GM23338 (cell line): ENCODE data around the gene UNC45B.

Experiments
- CREB1 ChIP-seq: fragments of 250-450 bp; sonication (Bioruptor Pico); IDR thresholded peaks from 2 replicates; pipeline ENCODE4 v1.5.0; 2020; ENCODE audit warnings: low read depth, mild to moderate bottlenecking, moderate library complexity
- EZH2 ChIP-seq: fragments of 200-600 bp; sonication (generic); IDR thresholded peaks from one replicate; pipeline ENCODE4 v1.8.0; 2017; ENCODE audit warnings: antibody characterized with exemption, mild to moderate bottlenecking, low read depth; ENCODE audit not compliant: unreplicated experiment
- EZH2phosphoT487 ChIP-seq: fragments of 200-600 bp; sonication (generic); IDR thresholded peaks from one replicate; pipeline ENCODE4 v1.8.1; 2018; ENCODE audit warnings: antibody characterized with exemption; ENCODE audit not compliant: unreplicated experiment
- JUNB ChIP-seq: IDR thresholded peaks from one replicate; pipeline ENCODE4 v1.6.1; 2016; ENCODE audit warnings: antibody characterized with exemption; ENCODE audit not compliant: unreplicated experiment
- POLR2AphosphoS5 ChIP-seq: IDR thresholded peaks from 2 replicates; pipeline ENCODE4 v1.6.1; 2016; ENCODE audit warnings: antibody characterized with exemption, low read depth
- STAT1 ChIP-seq: IDR thresholded peaks from one replicate; pipeline ENCODE4 v1.6.1; 2016; ENCODE audit warnings: antibody characterized with exemption; ENCODE audit not compliant: unreplicated experiment
- TF ChIP-seq, protein P1 (sequence below), 2 experiments: fragments of 200-600 bp in 1 of 2; sonication (generic) in 1 of 2; conservative IDR thresholded peaks; 2 replicates each; pipeline versions ENCODE4 v1.5.1 to v1.6.1; 2016 to 2017; ENCODE audit warnings: antibody characterized with exemption in 2 of 2, low read depth in 2 of 2, mild to moderate bottlenecking in 2 of 2, moderate library complexity in 1 of 2
- TF ChIP-seq, protein P2 (sequence below): IDR thresholded peaks from one replicate; pipeline ENCODE4 v1.6.1; 2018; ENCODE audit warnings: antibody characterized with exemption; ENCODE audit not compliant: unreplicated experiment

DNA sequence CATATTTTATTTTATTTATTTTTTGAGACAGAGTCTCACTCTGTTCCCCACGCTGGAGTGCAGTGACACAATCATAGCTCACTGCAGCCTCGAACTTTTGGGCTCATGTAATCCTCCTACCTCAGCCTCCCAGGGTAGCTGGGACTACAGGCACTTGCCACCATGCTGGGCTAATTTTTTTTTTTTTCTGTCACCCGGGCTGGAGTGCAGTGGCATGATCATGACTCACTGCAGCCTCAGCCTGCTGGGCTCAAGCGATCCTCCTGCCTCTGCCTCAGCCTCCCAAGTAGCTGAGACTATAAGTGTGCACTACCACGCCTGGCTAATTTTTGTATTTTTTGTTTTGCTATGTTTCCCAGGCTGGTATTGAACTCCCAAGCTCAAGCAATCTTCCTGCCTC is 17.1 kb downstream of the UNC45B start:
- TF ChIP-seq, protein P1, sequence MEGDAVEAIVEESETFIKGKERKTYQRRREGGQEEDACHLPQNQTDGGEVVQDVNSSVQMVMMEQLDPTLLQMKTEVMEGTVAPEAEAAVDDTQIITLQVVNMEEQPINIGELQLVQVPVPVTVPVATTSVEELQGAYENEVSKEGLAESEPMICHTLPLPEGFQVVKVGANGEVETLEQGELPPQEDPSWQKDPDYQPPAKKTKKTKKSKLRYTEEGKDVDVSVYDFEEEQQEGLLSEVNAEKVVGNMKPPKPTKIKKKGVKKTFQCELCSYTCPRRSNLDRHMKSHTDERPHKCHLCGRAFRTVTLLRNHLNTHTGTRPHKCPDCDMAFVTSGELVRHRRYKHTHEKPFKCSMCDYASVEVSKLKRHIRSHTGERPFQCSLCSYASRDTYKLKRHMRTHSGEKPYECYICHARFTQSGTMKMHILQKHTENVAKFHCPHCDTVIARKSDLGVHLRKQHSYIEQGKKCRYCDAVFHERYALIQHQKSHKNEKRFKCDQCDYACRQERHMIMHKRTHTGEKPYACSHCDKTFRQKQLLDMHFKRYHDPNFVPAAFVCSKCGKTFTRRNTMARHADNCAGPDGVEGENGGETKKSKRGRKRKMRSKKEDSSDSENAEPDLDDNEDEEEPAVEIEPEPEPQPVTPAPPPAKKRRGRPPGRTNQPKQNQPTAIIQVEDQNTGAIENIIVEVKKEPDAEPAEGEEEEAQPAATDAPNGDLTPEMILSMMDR (conservative IDR thresholded peaks at IDR 0.05; ENCODE audit: low read depth in 2 of 2): no peak
- TF ChIP-seq JUNB: no peak
- TF ChIP-seq EZH2: no peak
- TF ChIP-seq CREB1: no peak
- TF ChIP-seq, protein P2, sequence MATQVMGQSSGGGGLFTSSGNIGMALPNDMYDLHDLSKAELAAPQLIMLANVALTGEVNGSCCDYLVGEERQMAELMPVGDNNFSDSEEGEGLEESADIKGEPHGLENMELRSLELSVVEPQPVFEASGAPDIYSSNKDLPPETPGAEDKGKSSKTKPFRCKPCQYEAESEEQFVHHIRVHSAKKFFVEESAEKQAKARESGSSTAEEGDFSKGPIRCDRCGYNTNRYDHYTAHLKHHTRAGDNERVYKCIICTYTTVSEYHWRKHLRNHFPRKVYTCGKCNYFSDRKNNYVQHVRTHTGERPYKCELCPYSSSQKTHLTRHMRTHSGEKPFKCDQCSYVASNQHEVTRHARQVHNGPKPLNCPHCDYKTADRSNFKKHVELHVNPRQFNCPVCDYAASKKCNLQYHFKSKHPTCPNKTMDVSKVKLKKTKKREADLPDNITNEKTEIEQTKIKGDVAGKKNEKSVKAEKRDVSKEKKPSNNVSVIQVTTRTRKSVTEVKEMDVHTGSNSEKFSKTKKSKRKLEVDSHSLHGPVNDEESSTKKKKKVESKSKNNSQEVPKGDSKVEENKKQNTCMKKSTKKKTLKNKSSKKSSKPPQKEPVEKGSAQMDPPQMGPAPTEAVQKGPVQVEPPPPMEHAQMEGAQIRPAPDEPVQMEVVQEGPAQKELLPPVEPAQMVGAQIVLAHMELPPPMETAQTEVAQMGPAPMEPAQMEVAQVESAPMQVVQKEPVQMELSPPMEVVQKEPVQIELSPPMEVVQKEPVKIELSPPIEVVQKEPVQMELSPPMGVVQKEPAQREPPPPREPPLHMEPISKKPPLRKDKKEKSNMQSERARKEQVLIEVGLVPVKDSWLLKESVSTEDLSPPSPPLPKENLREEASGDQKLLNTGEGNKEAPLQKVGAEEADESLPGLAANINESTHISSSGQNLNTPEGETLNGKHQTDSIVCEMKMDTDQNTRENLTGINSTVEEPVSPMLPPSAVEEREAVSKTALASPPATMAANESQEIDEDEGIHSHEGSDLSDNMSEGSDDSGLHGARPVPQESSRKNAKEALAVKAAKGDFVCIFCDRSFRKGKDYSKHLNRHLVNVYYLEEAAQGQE: no peak
- TF ChIP-seq POLR2AphosphoS5: no peak
- no peak for TF ChIP-seq EZH2phosphoT487
- TF ChIP-seq STAT1: no peak
